Thoracic aorta (tissue), 2 donors: ENCODE data around the gene SYTL3. TPM values are rescaled to one million over a fixed set of nuclear protein-coding genes. Genes with fewer than 3 reads are reported as not detected.
A peak's percentile ranks its signal among the peaks of the same experiment; 100 is the strongest.
"Not testable (repeated sequence)": the region's sequence is repeated elsewhere in the genome, so short reads cannot be mapped to it uniquely, and the experiment has no call there.

Experiments used
- ATAC-seq: fragments of 150-250 bp; one replicate; pipeline ENCODE4 v1.8.0; 2017; ENCODE audit warnings: low read depth; ENCODE audit not compliant: insufficient number of reproducible peaks, low FRiP score
- DNase-seq: peaks from one replicate; pipeline ENCODE4 v3.0.0-alpha.2; 2020; ENCODE audit warnings: low spot score
- H3K27ac ChIP-seq, 2 donors: fragments of 200-600 bp; sonication (generic); 1 replicate in 1 of 2; 2 replicates in 1 of 2; pipeline ENCODE4 v1.5.1; 2016; ENCODE audit warnings: mild to moderate bottlenecking in 2 of 2, moderate library complexity in 2 of 2
- H3K27me3 ChIP-seq: fragments of 200-600 bp; sonication (generic); replicated peaks from 2 replicates; pipeline ENCODE4 v1.6.0; 2016; ENCODE audit warnings: mild to moderate bottlenecking; ENCODE audit not compliant: insufficient read depth
- H3K36me3 ChIP-seq: fragments of 200-600 bp; sonication (generic); one replicate; pipeline ENCODE4 v1.5.1; 2016
- H3K4me1 ChIP-seq, 2 donors: fragments of 200-600 bp; sonication (generic); 1 replicate in 1 of 2; 2 replicates in 1 of 2; pipeline versions ENCODE4 v1.5.1 to v1.6.0; 2016; ENCODE audit warnings: low read depth in 2 of 2, mild to moderate bottlenecking in 1 of 2; ENCODE audit not compliant: control insufficient read depth in 1 of 2
- H3K4me3 ChIP-seq: fragments of 200-600 bp; sonication (generic); 2 replicates; pipeline ENCODE4 v1.5.1; 2016; ENCODE audit warnings: mild to moderate bottlenecking
- H3K9me3 ChIP-seq: fragments of 200-600 bp; sonication (generic); 2 replicates; pipeline ENCODE4 v1.5.1; 2016
- CTCF ChIP-seq: fragments of 200-600 bp; sonication (generic); IDR thresholded peaks from one replicate; pipeline ENCODE4 v1.5.1; 2019; ENCODE audit warnings: antibody characterized with exemption
- total RNA-seq, 2 donors: library from RNA; depleted of rRNA; stranded (reverse); fragments of >200 nt; gene quantifications; one replicate each; pipeline versions ENCODE4 v1.1.0 to v1.2.3, GENCODE V29; 2016

SYTL3 gene
- total RNA-seq, 2 donors from 2014 or later, result 7.1 to 9.6 TPM

- no peak for TF ChIP-seq CTCF
- Histone ChIP-seq H3K27me3 (no peaks in the 10 kb centered on the region), H3K27ac (peak overlapping the region in 1 of 2 donors; percentile 8), H3K36me3 (no peaks in the 10 kb centered on the region), H3K9me3 (no peaks in the 10 kb centered on the region), H3K4me3 (no peak overlapping the region), H3K4me1 (peaks cover 0 to 27% of the 10 kb centered on the region in 2 donors)
- ATAC-seq (no peak), DNase-seq (no peak)
Measured at GRCh38 chr6:158653577-158654354, 3.9 kb downstream of the SYTL3 start.

GRCh38 chr6:158654498-158654897, 4.6 kb downstream of the SYTL3 start:
- ATAC-seq (no peak), DNase-seq (no peak)
- no peaks in the 10 kb centered on the region for H3K9me3 ChIP-seq
- H3K27ac ChIP-seq, result peak overlapping the region in 1 of 2 donors; percentile 8
- peaks cover 0 to 20% of the 10 kb centered on the region in 2 donors for H3K4me1 ChIP-seq
- no peak overlapping the region for H3K4me3 ChIP-seq
- no peak for TF ChIP-seq CTCF
- H3K27me3 ChIP-seq, result no peaks in the 10 kb centered on the region
- no peaks in the 10 kb centered on the region for H3K36me3 ChIP-seq

GRCh38 chr6:158654960-158655489, 5.2 kb downstream of the SYTL3 start:
- ATAC-seq (no peak), DNase-seq (no peak)
- Histone ChIP-seq H3K36me3 (no peaks in the 10 kb centered on the region), H3K9me3 (no peaks in the 10 kb centered on the region), H3K4me1 (peaks cover 0 to 16% of the 10 kb centered on the region in 2 donors), H3K27ac (peak overlapping the region in 1 of 2 donors; percentile 8), H3K27me3 (no peaks in the 10 kb centered on the region), H3K4me3 (no peak overlapping the region)
- no peak for TF ChIP-seq CTCF

- peaks cover 0 to 16% of the 10 kb centered on the region in 2 donors for H3K4me1 ChIP-seq
- no peak for DNase-seq
- H3K27me3 ChIP-seq, result no peaks in the 10 kb centered on the region
- no peak overlapping the region for H3K4me3 ChIP-seq
- no peak overlapping the region for H3K27ac ChIP-seq
- no peak for TF ChIP-seq CTCF
- H3K36me3 ChIP-seq, result no peaks in the 10 kb centered on the region
- H3K9me3 ChIP-seq, result no peaks in the 10 kb centered on the region
- ATAC-seq, result no peak
Measured at GRCh38 chr6:158655569-158656450, 6.0 kb downstream of the SYTL3 start.

- not testable (repeated sequence) for H3K36me3 ChIP-seq, H3K27ac ChIP-seq, H3K9me3 ChIP-seq, H3K4me3 ChIP-seq, DNase-seq, ATAC-seq, H3K27me3 ChIP-seq
- H3K4me1 ChIP-seq, result peaks cover 0 to 16% of the 10 kb centered on the region in 2 donors
Measured at GRCh38 chr6:158656986-158657385, 7.1 kb downstream of the SYTL3 start.
